ENCODE results near the gene KIF1B. TPM values are rescaled to one million over a fixed set of nuclear protein-coding genes. Genes with fewer than 3 reads are reported as not detected.

The KIF1B gene
- total and polyA plus RNA-seq, 9 donors, result 11.5 to 44.2 (median 37.2) TPM

- TF ChIP-seq EP300 (IDR thresholded peaks at IDR 0.05), result no peak
- TF ChIP-seq, protein P1, sequence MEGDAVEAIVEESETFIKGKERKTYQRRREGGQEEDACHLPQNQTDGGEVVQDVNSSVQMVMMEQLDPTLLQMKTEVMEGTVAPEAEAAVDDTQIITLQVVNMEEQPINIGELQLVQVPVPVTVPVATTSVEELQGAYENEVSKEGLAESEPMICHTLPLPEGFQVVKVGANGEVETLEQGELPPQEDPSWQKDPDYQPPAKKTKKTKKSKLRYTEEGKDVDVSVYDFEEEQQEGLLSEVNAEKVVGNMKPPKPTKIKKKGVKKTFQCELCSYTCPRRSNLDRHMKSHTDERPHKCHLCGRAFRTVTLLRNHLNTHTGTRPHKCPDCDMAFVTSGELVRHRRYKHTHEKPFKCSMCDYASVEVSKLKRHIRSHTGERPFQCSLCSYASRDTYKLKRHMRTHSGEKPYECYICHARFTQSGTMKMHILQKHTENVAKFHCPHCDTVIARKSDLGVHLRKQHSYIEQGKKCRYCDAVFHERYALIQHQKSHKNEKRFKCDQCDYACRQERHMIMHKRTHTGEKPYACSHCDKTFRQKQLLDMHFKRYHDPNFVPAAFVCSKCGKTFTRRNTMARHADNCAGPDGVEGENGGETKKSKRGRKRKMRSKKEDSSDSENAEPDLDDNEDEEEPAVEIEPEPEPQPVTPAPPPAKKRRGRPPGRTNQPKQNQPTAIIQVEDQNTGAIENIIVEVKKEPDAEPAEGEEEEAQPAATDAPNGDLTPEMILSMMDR (IDR thresholded peaks at IDR 0.05), result no peak
- TF ChIP-seq POLR2A (IDR thresholded peaks at IDR 0.05), result no peak
- intact Hi-C loops (cut with DNase I), result no loop called here
- no peak for DNase-seq
- no peaks in the 10 kb centered on the region for H3K4me1 ChIP-seq (ENCODE audit: insufficient read depth)
- WGBS, 3 donors, result 16 to 39% (median 32%) methylated on average over 1 of the region's 1 CpG
- no peak overlapping the region for H3K27ac ChIP-seq
- H3K9me3 ChIP-seq, result no peaks in the 10 kb centered on the region
- no peak overlapping the region for H3K4me3 ChIP-seq
- H3K27me3 ChIP-seq, result no peaks in the 10 kb centered on the region
- no peaks in the 10 kb centered on the region for H3K36me3 ChIP-seq
Measured at GRCh38 chr1:10299151-10299550, 88.8 kb downstream of the KIF1B start.

- H3K27me3 ChIP-seq, result no peaks in the 10 kb centered on the region
- H3K36me3 ChIP-seq, result no peaks in the 10 kb centered on the region
- intact Hi-C loops (cut with DNase I), result loop anchor here in 1 of 4 donors (5.0 kb wide), 1 partner anchor 700 kb away; no protein-coding TSS in a partner anchor
- H3K9me3 ChIP-seq, result no peaks in the 10 kb centered on the region
- H3K4me3 ChIP-seq, result no peak overlapping the region
- H3K4me1 ChIP-seq (ENCODE audit: insufficient read depth), result no peaks in the 10 kb centered on the region
- no peak overlapping the region for H3K27ac ChIP-seq
- WGBS, 3 donors, result 95 to 97% (median 96%) methylated on average over 6 of the region's 6 CpGs
- DNase-seq, result no peak
- no peak for TF ChIP-seq POLR2A (IDR thresholded peaks at IDR 0.05)
- no peak for TF ChIP-seq EP300 (IDR thresholded peaks at IDR 0.05)
- TF ChIP-seq, protein P1 (IDR thresholded peaks at IDR 0.05), result no peak
Measured at GRCh38 chr1:10302416-10302815, 92.0 kb downstream of the KIF1B start.

- Histone ChIP-seq H3K4me3 (no peak overlapping the region), H3K4me1 (ENCODE audit: insufficient read depth) (no peaks in the 10 kb centered on the region), H3K36me3 (no peaks in the 10 kb centered on the region), H3K9me3 (no peaks in the 10 kb centered on the region), H3K27me3 (no peaks in the 10 kb centered on the region), H3K27ac (no peak overlapping the region)
- TF ChIP-seq EP300 (IDR thresholded peaks at IDR 0.05) (no peak), POLR2A (IDR thresholded peaks at IDR 0.05) (no peak)
- TF ChIP-seq, protein P1 (IDR thresholded peaks at IDR 0.05), result no peak
- WGBS, 3 donors, result 83 to 89% (median 88%) methylated on average over 11 of the region's 11 CpGs
- intact Hi-C loops (cut with DNase I), result loop anchor here in 1 of 4 donors (5.0 kb wide), 1 partner anchor 698 kb away; no protein-coding TSS in a partner anchor
- DNase-seq, result no peak
Measured at GRCh38 chr1:10304295-10304694, 93.9 kb downstream of the KIF1B start.

GRCh38 chr1:10306435-10306834 is 96.1 kb downstream of the KIF1B start:
- TF ChIP-seq, protein P1 (IDR thresholded peaks at IDR 0.05), result no peak
- TF ChIP-seq EP300 (IDR thresholded peaks at IDR 0.05), result no peak
- no peak for TF ChIP-seq POLR2A (IDR thresholded peaks at IDR 0.05)
- H3K4me3 ChIP-seq, result no peak overlapping the region
- H3K27me3 ChIP-seq, result no peaks in the 10 kb centered on the region
- H3K36me3 ChIP-seq, result no peaks in the 10 kb centered on the region
- intact Hi-C loops (cut with DNase I), result no loop called here
- no peaks in the 10 kb centered on the region for H3K4me1 ChIP-seq (ENCODE audit: insufficient read depth)
- no peaks in the 10 kb centered on the region for H3K9me3 ChIP-seq
- WGBS, 3 donors, result 82 to 93% (median 83%) methylated on average over 2 of the region's 2 CpGs
- H3K27ac ChIP-seq, result no peak overlapping the region
- DNase-seq, result no peak
